HepG2 (cell line): ENCODE results near the gene CCDC197. TPM values are rescaled to one million over a fixed set of nuclear protein-coding genes. Genes with fewer than 3 reads are reported as not detected.

Experiments
- ATAC-seq: fragments of 200-7000 bp; cut with Tn5 transposase; 3 replicates; pipeline ENCODE4 v1.9.1; 2020; ENCODE audit warnings: mild to moderate bottlenecking, moderate library complexity
- BruUV-seq: library from RNA; stranded (reverse); fragments of 400-500 nt; replicated peaks from 2 replicates; lab custom pipeline; 2021; lab: Mats Ljungman, UMichigan
- CTCF ChIA-PET: fragments of 300-600 bp; formaldehyde crosslinking; extraction: SDS; loops from one replicate; lab custom pipeline; 2021; ENCODE audit warnings: low total read pairs, inconsistent platforms, low intra/inter-chr PET ratio; lab: Yijun Ruan, JAX
- POLR2A ChIA-PET: fragments of 350-600 bp; sonication (Branson Sonifier 250); formaldehyde crosslinking; loops from one replicate; lab custom pipeline; 2020; ENCODE audit warnings: antibody characterized with exemption, inconsistent platforms; lab: Yijun Ruan, JAX
- DNase-seq: peaks from one replicate; pipeline ENCODE4 v3.0.0-alpha.2; 2015; ENCODE audit warnings: low spot score
- FAIRE-seq: peaks from 3 replicates; lab custom pipeline; 2011; peaks lifted over from hg19 to GRCh38; lab: Jason Lieb, UNC
- H2AFZ ChIP-seq: one replicate; pipeline ENCODE4 v1.6.1; 2011; ENCODE audit warnings: low read length, inconsistent platforms
- H3K27ac ChIP-seq: fragments of 300-600 bp; 3 replicates; pipeline ENCODE4 v1.8.0; 2011; ENCODE audit warnings: mixed run types, mild to moderate bottlenecking, mixed read lengths, low read length, inconsistent platforms; ENCODE audit not compliant: insufficient read depth; ENCODE audit errors: extremely low read length
- H3K27me3 ChIP-seq, 2 experiments: fragments of 200-600 bp in 1 of 2; 2 replicates in 1 of 2; 3 replicates in 1 of 2; pipeline versions ENCODE4 v1.6.0 to v1.8.0; 2011; ENCODE audit warnings: low read length in 2 of 2, mild to moderate bottlenecking in 2 of 2, moderate library complexity in 2 of 2, inconsistent platforms in 1 of 2; ENCODE audit not compliant: insufficient read depth in 2 of 2, control insufficient read depth in 1 of 2
- H3K36me3 ChIP-seq, 2 experiments: fragments of 200-600 bp in 1 of 2; replicated peaks in 1 of 2; 2 replicates in 1 of 2; 3 replicates in 1 of 2; pipeline versions ENCODE4 v1.5.1 to v1.8.0; 2011; ENCODE audit warnings: low read length in 2 of 2, inconsistent platforms in 1 of 2; ENCODE audit not compliant: insufficient read depth in 2 of 2, control insufficient read depth in 1 of 2
- H3K4me1 ChIP-seq: 2 replicates; pipeline ENCODE4 v1.5.1; 2012; ENCODE audit warnings: low read length, inconsistent platforms; ENCODE audit not compliant: insufficient read depth
- H3K4me2 ChIP-seq: 2 replicates; pipeline ENCODE4 v1.6.0; 2011; ENCODE audit warnings: low read depth, low read length, inconsistent platforms
- H3K4me3 ChIP-seq, 3 experiments: fragments of 200-600 bp in 1 of 3; sonication (generic), shearing (Covaris generic) in 1 of 3; replicated peaks in 1 of 3; 2 replicates each; pipeline ENCODE4 v1.5.1; 2011 to 2016; ENCODE audit warnings: low read length in 3 of 3, inconsistent platforms in 2 of 3, low read depth in 2 of 3, mild to moderate bottlenecking in 2 of 3, control low read depth in 1 of 3, mixed read lengths in 1 of 3; ENCODE audit not compliant: insufficient read depth in 1 of 3
- H3K79me2 ChIP-seq: one replicate; pipeline ENCODE4 v1.6.1; 2011; ENCODE audit warnings: low read length, inconsistent platforms; ENCODE audit not compliant: insufficient read depth
- H3K9ac ChIP-seq: 2 replicates; pipeline ENCODE4 v1.6.0; 2011; ENCODE audit warnings: mild to moderate bottlenecking, low read depth, low read length, inconsistent platforms; ENCODE audit not compliant: insufficient read depth
- H3K9me3 ChIP-seq: 2 replicates; pipeline ENCODE4 v1.5.1; 2012; ENCODE audit warnings: mild to moderate bottlenecking, low read length
- H4K20me1 ChIP-seq: 2 replicates; pipeline ENCODE4 v1.6.0; 2011; ENCODE audit warnings: inconsistent platforms, mild to moderate bottlenecking, low read length, moderate library complexity; ENCODE audit not compliant: insufficient read depth
- ATF6 ChIP-seq: sonication (generic); formaldehyde crosslinking; conservative IDR thresholded peaks from 2 replicates; pipeline ENCODE4 v1.4.0; 2020; ENCODE audit warnings: missing genetic modification reagents
- EZH2 ChIP-seq: conservative IDR thresholded peaks from 2 replicates; pipeline ENCODE4 v1.6.1; 2012; ENCODE audit warnings: mild to moderate bottlenecking, low read depth, low read length, moderate library complexity
- FOXA3 ChIP-seq: IDR thresholded peaks from 2 replicates; pipeline ENCODE4 v1.6.1; 2016; ENCODE audit warnings: missing genetic modification reagents, missing compliant biosample characterization
- HDAC1 ChIP-seq: sonication (generic); formaldehyde crosslinking; IDR thresholded peaks from 2 replicates; pipeline ENCODE4 v1.5.1; 2020; ENCODE audit warnings: mild to moderate bottlenecking, missing genetic modification reagents
- HNRNPLL ChIP-seq: fragments of 200-400 bp; formaldehyde crosslinking; IDR thresholded peaks from 2 replicates; pipeline ENCODE4 v1.6.1; 2017; ENCODE audit warnings: mild to moderate bottlenecking, low read depth, low read length; ENCODE audit not compliant: poor library complexity, severe bottlenecking
- ISL2 ChIP-seq: sonication (generic); formaldehyde crosslinking; IDR thresholded peaks from 2 replicates; pipeline ENCODE4 v1.5.0; 2020; ENCODE audit warnings: missing genetic modification reagents
- KAT8 ChIP-seq: IDR thresholded peaks from 2 replicates; pipeline ENCODE4 v1.6.1; 2016; ENCODE audit warnings: missing genetic modification reagents, missing compliant biosample characterization
- MBNL3 ChIP-seq: fragments of 250-450 bp; sonication (Bioruptor Pico); conservative IDR thresholded peaks from 2 replicates; pipeline ENCODE4 v1.8.0; 2022; ENCODE audit warnings: mild to moderate bottlenecking, inconsistent platforms
- MLLT10 ChIP-seq: sonication (generic); formaldehyde crosslinking; IDR thresholded peaks from 2 replicates; pipeline ENCODE4 v1.4.0; 2020; ENCODE audit warnings: missing genetic modification reagents
- RARA ChIP-seq: IDR thresholded peaks from 2 replicates; pipeline ENCODE4 v1.6.1; 2016; ENCODE audit warnings: missing genetic modification reagents, missing compliant biosample characterization
- RCOR2 ChIP-seq: IDR thresholded peaks from 2 replicates; pipeline ENCODE4 v1.6.1; 2016; ENCODE audit warnings: missing biosample characterization, missing genetic modification reagents
- RXRA ChIP-seq: sonication (generic); formaldehyde crosslinking; IDR thresholded peaks from 2 replicates; pipeline ENCODE4 v1.5.1; 2020; ENCODE audit warnings: missing genetic modification reagents
- ZNF160 ChIP-seq: sonication (generic); formaldehyde crosslinking; IDR thresholded peaks from 2 replicates; pipeline ENCODE4 v1.8.0; 2022; ENCODE audit warnings: mild to moderate bottlenecking, inconsistent platforms, missing genetic modification reagents
- ZNF496 ChIP-seq: sonication (generic); formaldehyde crosslinking; IDR thresholded peaks from 2 replicates; pipeline ENCODE4 v1.8.1; 2023; ENCODE audit warnings: mild to moderate bottlenecking, moderate library complexity, missing genetic modification reagents; ENCODE audit not compliant: insufficient replicate concordance
- ZNF557 ChIP-seq: sonication (generic); formaldehyde crosslinking; IDR thresholded peaks from 2 replicates; pipeline ENCODE4 v1.4.0; 2020; ENCODE audit warnings: missing genetic modification reagents
- ZNF589 ChIP-seq: sonication (generic); formaldehyde crosslinking; conservative IDR thresholded peaks from 2 replicates; pipeline ENCODE4 v1.8.0; 2022; ENCODE audit warnings: mild to moderate bottlenecking, moderate library complexity, missing genetic modification reagents
- ZNF749 ChIP-seq: sonication (generic); formaldehyde crosslinking; IDR thresholded peaks from 2 replicates; pipeline ENCODE4 v1.8.0; 2022; ENCODE audit warnings: mild to moderate bottlenecking, missing genetic modification reagents, moderate library complexity, borderline replicate concordance
- ZNF766 ChIP-seq: sonication (generic); formaldehyde crosslinking; IDR thresholded peaks from 2 replicates; pipeline ENCODE4 v1.5.0; 2020; ENCODE audit warnings: missing genetic modification reagents, borderline replicate concordance
- ZNF777 ChIP-seq: sonication (generic); formaldehyde crosslinking; IDR thresholded peaks from 2 replicates; pipeline ENCODE4 v1.4.0; 2020; ENCODE audit warnings: missing genetic modification reagents
- WGBS: methylation state at CpG from one replicate; pipeline ENCODE4 v1.1.6; 2017; ENCODE audit warnings: low lambda C conversion rate; 5-methylcytosine and 5-hydroxymethylcytosine counted together
- in situ Hi-C: cut with HindIII; loops from 2 replicates; pipeline ENCODE4 v1.10.0; 2017; ENCODE audit warnings: low pct_unique_long_range_greater_than_20kb; ENCODE audit not compliant: extremely low pct_ligation_motif_present
- intact Hi-C: fragments of 100-400 bp; cut with micrococcal nuclease; formaldehyde crosslinking; loops from one replicate; pipeline ENCODE4 v1.10.0; 2022; ENCODE audit not compliant: unreplicated experiment
- polyA plus RNA-seq, 8 experiments: library from polyadenylated mRNA; depleted of rRNA in 3 of 8; stranded (reverse) in 7 of 8; unstranded in 1 of 8; fragments of >200 nt; fragmentation: Illumina TruSeq in 4 of 8; extraction: Trizol in 4 of 8; gene quantifications; 2 replicates each; pipeline versions ENCODE4 v1.2.1 to v1.2.3, GENCODE V29; 2011 to 2016; ENCODE audit warnings: low read depth in 4 of 8, missing spikeins in 1 of 8, mixed read lengths in 1 of 8; ENCODE audit not compliant: insufficient read depth in 1 of 8
- total RNA-seq, 5 experiments: library from RNA; depleted of rRNA; stranded (reverse); fragments of >200 nt; fragmentation: Illumina TruSeq; extraction: Trizol; gene quantifications; 2 replicates each; pipeline ENCODE4 v1.2.3, GENCODE V29; 2016; ENCODE audit warnings: low read depth in 1 of 5
- TF ChIP-seq, protein P1 (sequence below): sonication (generic); IDR thresholded peaks from 2 replicates; pipeline ENCODE4 v1.6.1; 2016; ENCODE audit warnings: low read depth, borderline replicate concordance
- TF ChIP-seq, protein P2 (sequence below): sonication (generic); formaldehyde crosslinking; IDR thresholded peaks from 2 replicates; pipeline ENCODE4 v1.9.0; 2022; ENCODE audit warnings: missing genetic modification reagents, mild to moderate bottlenecking, borderline replicate concordance

The CCDC197 gene
- total and polyA plus RNA-seq, 2 of the 13 experiments (the other 11 are each of a cell fraction or from before 2014, with no cell fraction given), result 0.11 to 0.13 TPM

GRCh38 chr14:93962701-93963601 is 34.1 kb upstream of the CCDC197 start:
- in situ Hi-C loops (no loop called here), intact Hi-C loops (no loop called here)
- peak overlapping the region; percentile 31 for H3K9ac ChIP-seq
- peaks cover 71% of the 10 kb centered on the region for H3K4me1 ChIP-seq
- H2AFZ ChIP-seq, result no peak overlapping the region
- no peaks in the 10 kb centered on the region for H3K27me3 ChIP-seq
- no peak for DNase-seq
- no peak overlapping the region for H3K27ac ChIP-seq
- H3K79me2 ChIP-seq, result no peaks in the 10 kb centered on the region
- no TSS peak for BruUV-seq
- H3K4me2 ChIP-seq, result no peak overlapping the region
- FAIRE-seq, result no peak
- no peak overlapping the region for H3K4me3 ChIP-seq
- 38% methylated on average over 8 of the region's 16 CpGs for WGBS
- CTCF ChIA-PET, result no interaction called here
- POLR2A ChIA-PET, result interaction anchor here (0.9 kb wide), 1 partner anchor 23 kb away, joined by 3 read pairs; no protein-coding TSS in a partner anchor
- H3K36me3 ChIP-seq, result no peaks in the 10 kb centered on the region
- H3K9me3 ChIP-seq, result no peaks in the 10 kb centered on the region
- ATAC-seq, result no peak
- no peaks in the 10 kb centered on the region for H4K20me1 ChIP-seq
- TF ChIP-seq FOXA3 (0 out of 2 replicates have a peak, but pooled peaks have one; percentile 21), ZNF766 (CRISPR knock-in tag) (no peak), MLLT10 (CRISPR knock-in tag) (no peak), MBNL3 (no peak), EZH2 (no peak), KAT8 (no peak), ZNF777 (CRISPR knock-in tag) (no peak), ZNF749 (CRISPR knock-in tag) (no peak), ISL2 (CRISPR knock-in tag) (no peak), ATF6 (CRISPR knock-in tag) (no peak), HNRNPLL (no peak), RXRA (CRISPR knock-in tag) (no peak), ZNF496 (no peak), ZNF160 (CRISPR knock-in tag) (no peak), ZNF589 (CRISPR knock-in tag) (no peak), HDAC1 (CRISPR knock-in tag) (no peak), RCOR2 (CRISPR knock-in tag) (no peak), RARA (CRISPR knock-in tag) (peak; percentile 45), ZNF557 (CRISPR knock-in tag) (no peak)
- TF ChIP-seq, protein P1, sequence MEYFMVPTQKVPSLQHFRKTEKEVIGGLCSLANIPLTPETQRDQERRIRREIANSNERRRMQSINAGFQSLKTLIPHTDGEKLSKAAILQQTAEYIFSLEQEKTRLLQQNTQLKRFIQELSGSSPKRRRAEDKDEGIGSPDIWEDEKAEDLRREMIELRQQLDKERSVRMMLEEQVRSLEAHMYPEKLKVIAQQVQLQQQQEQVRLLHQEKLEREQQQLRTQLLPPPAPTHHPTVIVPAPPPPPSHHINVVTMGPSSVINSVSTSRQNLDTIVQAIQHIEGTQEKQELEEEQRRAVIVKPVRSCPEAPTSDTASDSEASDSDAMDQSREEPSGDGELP, result peak; percentile 44; the same call in 1 of the 2 replicates
- TF ChIP-seq, protein P2, sequence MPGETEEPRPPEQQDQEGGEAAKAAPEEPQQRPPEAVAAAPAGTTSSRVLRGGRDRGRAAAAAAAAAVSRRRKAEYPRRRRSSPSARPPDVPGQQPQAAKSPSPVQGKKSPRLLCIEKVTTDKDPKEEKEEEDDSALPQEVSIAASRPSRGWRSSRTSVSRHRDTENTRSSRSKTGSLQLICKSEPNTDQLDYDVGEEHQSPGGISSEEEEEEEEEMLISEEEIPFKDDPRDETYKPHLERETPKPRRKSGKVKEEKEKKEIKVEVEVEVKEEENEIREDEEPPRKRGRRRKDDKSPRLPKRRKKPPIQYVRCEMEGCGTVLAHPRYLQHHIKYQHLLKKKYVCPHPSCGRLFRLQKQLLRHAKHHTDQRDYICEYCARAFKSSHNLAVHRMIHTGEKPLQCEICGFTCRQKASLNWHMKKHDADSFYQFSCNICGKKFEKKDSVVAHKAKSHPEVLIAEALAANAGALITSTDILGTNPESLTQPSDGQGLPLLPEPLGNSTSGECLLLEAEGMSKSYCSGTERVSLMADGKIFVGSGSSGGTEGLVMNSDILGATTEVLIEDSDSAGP (CRISPR knock-in tag), result peak; percentile 19; the same call in 1 of the 2 replicates
